ENCODE results near the gene NSF.
"Not testable (repeated sequence)": the region's sequence is repeated elsewhere in the genome, so short reads cannot be mapped to it uniquely, and the experiment has no call there.

The NSF gene

GRCh38 chr17:46628753-46629436, 38.4 kb downstream of the NSF start:
- DNase-seq (ENCODE audit: low spot score): not testable (repeated sequence)

- not testable (repeated sequence) for DNase-seq (ENCODE audit: low spot score)
These were observed 41.7 kb downstream of the NSF start for GRCh38 chr17:46632146-46632545.

- not testable (repeated sequence) for DNase-seq (ENCODE audit: low spot score)
These were observed 44.4 kb downstream of the NSF start for GRCh38 chr17:46634844-46635243.

- not testable (repeated sequence) for DNase-seq (ENCODE audit: low spot score)
These were observed 51.6 kb downstream of the NSF start for GRCh38 chr17:46641861-46642656.

- not testable (repeated sequence) for DNase-seq (ENCODE audit: low spot score)
These were observed 56.8 kb downstream of the NSF start for GRCh38 chr17:46647251-46647650.

- DNase-seq (ENCODE audit: low spot score): not testable (repeated sequence)
These were observed 57.3 kb downstream of the NSF start for GRCh38 chr17:46647688-46648278.

- not testable (repeated sequence) for DNase-seq (ENCODE audit: low spot score)
These were observed 58.8 kb downstream of the NSF start for GRCh38 chr17:46649246-46649645.

- not testable (repeated sequence) for DNase-seq (ENCODE audit: low spot score)
These were observed 61.7 kb downstream of the NSF start for GRCh38 chr17:46652024-46652643.

GRCh38 chr17:46658235-46658634, 67.8 kb downstream of the NSF start:
- DNase-seq (ENCODE audit: low spot score): not testable (repeated sequence)

- not testable (repeated sequence) for DNase-seq (ENCODE audit: low spot score)
These were observed 69.2 kb downstream of the NSF start for GRCh38 chr17:46659702-46660101.

- not testable (repeated sequence) for DNase-seq (ENCODE audit: low spot score)
These were observed 72.7 kb downstream of the NSF start for GRCh38 chr17:46663123-46663522.

GRCh38 chr17:46663552-46663951, 73.1 kb downstream of the NSF start:
- DNase-seq (ENCODE audit: low spot score): not testable (repeated sequence)

GRCh38 chr17:46665969-46666368, 75.5 kb downstream of the NSF start:
- not testable (repeated sequence) for DNase-seq (ENCODE audit: low spot score)

- DNase-seq (ENCODE audit: low spot score): not testable (repeated sequence)
These were observed 80.3 kb downstream of the NSF start for GRCh38 chr17:46670789-46671188.

GRCh38 chr17:46672777-46673176, 82.3 kb downstream of the NSF start:
- not testable (repeated sequence) for DNase-seq (ENCODE audit: low spot score)

GRCh38 chr17:46677819-46678218, 87.3 kb downstream of the NSF start:
- DNase-seq (ENCODE audit: low spot score): not testable (repeated sequence)

GRCh38 chr17:46683653-46684052, 93.2 kb downstream of the NSF start:
- DNase-seq (ENCODE audit: low spot score): not testable (repeated sequence)

- not testable (repeated sequence) for DNase-seq (ENCODE audit: low spot score)
These were observed 94.8 kb downstream of the NSF start for GRCh38 chr17:46685284-46685683.

GRCh38 chr17:46692196-46692595, 101.7 kb downstream of the NSF start:
- DNase-seq (ENCODE audit: low spot score): not testable (repeated sequence)

GRCh38 chr17:46693283-46693682, 102.8 kb downstream of the NSF start:
- DNase-seq (ENCODE audit: low spot score): not testable (repeated sequence)

- not testable (repeated sequence) for DNase-seq (ENCODE audit: low spot score)
These were observed 106.1 kb downstream of the NSF start for GRCh38 chr17:46696522-46696921.

- DNase-seq (ENCODE audit: low spot score): not testable (repeated sequence)
These were observed 108.5 kb downstream of the NSF start for GRCh38 chr17:46699014-46699413.
